Keratinocyte (primary cell): Measurements from ENCODE around the gene PXDC1.

Experiments
- CTCF ChIP-seq, 3 experiments: IDR thresholded peaks in 1 of 3; conservative IDR thresholded peaks in 1 of 3; optimal IDR thresholded peaks in 1 of 3; 2 replicates in 2 of 3; 3 replicates in 1 of 3; pipeline versions ENCODE3 to v1.5.1; 2011; ENCODE audit warnings: low read length in 3 of 3, mild to moderate bottlenecking in 3 of 3, moderate library complexity in 2 of 3, control low read depth in 1 of 3, inconsistent platforms in 1 of 3; ENCODE audit not compliant: insufficient read depth in 2 of 3; ENCODE audit errors: extremely low read depth in 1 of 3
- EZH2 ChIP-seq: IDR thresholded peaks from one replicate; pipeline ENCODE4 v1.6.1; 2012; ENCODE audit warnings: inconsistent platforms, mild to moderate bottlenecking, low read length, moderate library complexity

GRCh38 chr6:3757241-3757641 lies 5.7 kb upstream of the PXDC1 start:
- TF ChIP-seq EZH2: no peak
- TF ChIP-seq CTCF (optimal IDR thresholded peaks at IDR 0.05 in 1 of 3, IDR thresholded peaks at IDR 0.05 in 1 of 3, conservative IDR thresholded peaks at IDR 0.05 in 1 of 3; ENCODE audit: extremely low read depth in 1 of 3, insufficient read depth in 2 of 3, low read length in 3 of 3): no peak
